ENCODE results near the gene SLK. TPM values are rescaled to one million over a fixed set of nuclear protein-coding genes. Genes with fewer than 3 reads are reported as not detected.

The SLK gene
- total and polyA plus RNA-seq, 2 of the 4 experiments (the other 2 are of a cell fraction), result 8.1 to 21.5 TPM

GRCh38 chr10:103990531-103990930 is 23.6 kb downstream of the SLK start:
- no peak overlapping the region for H3K56ac ChIP-seq (ENCODE audit: extremely low read depth, insufficient read depth, low read length)
- H3K27ac ChIP-seq (ENCODE audit: insufficient read depth, low read length), result no peak overlapping the region
- ChIA-PET POLR2A (ENCODE audit: unreplicated experiment) (no interaction called here), CTCF (interaction anchor here (1.5 kb wide), 1 partner anchor 102 kb away, joined by 3 read pairs; no protein-coding TSS in a partner anchor)
- H3K4me3 ChIP-seq (ENCODE audit: insufficient read depth, low read depth, low read length), result no peak overlapping the region
- no peak overlapping the region for H2BK120ac ChIP-seq (ENCODE audit: low read depth, low read length)
- intact Hi-C loops (cut with micrococcal nuclease) (no loop called here), in situ Hi-C loops (cut with MboI; ENCODE audit: low sequenced_read_pairs) (no loop called here), dilution Hi-C loops (cut with HindIII; ENCODE audit: low sequenced_read_pairs, unreplicated experiment) (no loop called here)
- H3K9me3 ChIP-seq (ENCODE audit: control insufficient read depth, insufficient read depth, low read length), result no peaks in the 10 kb centered on the region
- no peak overlapping the region; the same call in 1 of the 2 replicates for H3K23ac ChIP-seq (ENCODE audit: low read depth, low read length)
- no peak overlapping the region for H2AFZ ChIP-seq (replicated peaks; ENCODE audit: low read length, poor library complexity)
- no peaks in the 10 kb centered on the region for H3K27me3 ChIP-seq (ENCODE audit: control insufficient read depth, insufficient read depth, low read length)
- H2AK5ac ChIP-seq (ENCODE audit: low read depth, low read length), result no peak overlapping the region
- peak overlapping the region; percentile 86; the same call in 1 of the 2 replicates for H3K4me2 ChIP-seq (ENCODE audit: low read depth, low read length)
- no peak overlapping the region for H3K4ac ChIP-seq (ENCODE audit: low read depth, low read length)
- no peak overlapping the region for H2BK20ac ChIP-seq (ENCODE audit: low read depth, low read length)
- H4K91ac ChIP-seq (ENCODE audit: insufficient read depth, low read depth, low read length), result no peak overlapping the region
- H4K5ac ChIP-seq (ENCODE audit: low read depth, low read length), result no peak overlapping the region
- H3K9me1 ChIP-seq (ENCODE audit: insufficient read depth, low read length), result peaks cover 11% of the 10 kb centered on the region
- WGBS, 2 experiments (ENCODE audit: extremely low coverage in 2 of 2, insufficient read length in 1 of 2), result no CpG with 5 or more reads among the region's 1 CpG
- no TSS peak for BruUV-seq (replicated peaks)
- H3K79me1 ChIP-seq (ENCODE audit: low read depth in 1 of 2, low read length in 2 of 2), result peaks cover 9 to 43% of the 10 kb centered on the region in 2 experiments; a peak in 3 of 4 replicates
- TF ChIP-seq CHD1 (IDR thresholded peaks at IDR 0.05; ENCODE audit: low read depth, low read length) (no peak), SMC3 (IDR thresholded peaks at IDR 0.05; ENCODE audit: low read depth, low read length) (no peak), MXI1 (IDR thresholded peaks at IDR 0.05; ENCODE audit: borderline replicate concordance, low read depth, low read length) (no peak), MAFK (IDR thresholded peaks at IDR 0.05; ENCODE audit: low read depth, low read length) (no peak), NFE2L2 (IDR thresholded peaks at IDR 0.05; ENCODE audit: low read depth, low read length) (no peak), FOS (IDR thresholded peaks at IDR 0.05; ENCODE audit: low read depth, low read length) (no peak), RCOR1 (IDR thresholded peaks at IDR 0.05; ENCODE audit: insufficient replicate concordance, low read length) (no peak), RFX5 (IDR thresholded peaks at IDR 0.05; ENCODE audit: low read depth, low read length) (no peak), USF2 (IDR thresholded peaks at IDR 0.05; ENCODE audit: low read depth, low read length) (no peak)
- TF ChIP-seq, protein P1, sequence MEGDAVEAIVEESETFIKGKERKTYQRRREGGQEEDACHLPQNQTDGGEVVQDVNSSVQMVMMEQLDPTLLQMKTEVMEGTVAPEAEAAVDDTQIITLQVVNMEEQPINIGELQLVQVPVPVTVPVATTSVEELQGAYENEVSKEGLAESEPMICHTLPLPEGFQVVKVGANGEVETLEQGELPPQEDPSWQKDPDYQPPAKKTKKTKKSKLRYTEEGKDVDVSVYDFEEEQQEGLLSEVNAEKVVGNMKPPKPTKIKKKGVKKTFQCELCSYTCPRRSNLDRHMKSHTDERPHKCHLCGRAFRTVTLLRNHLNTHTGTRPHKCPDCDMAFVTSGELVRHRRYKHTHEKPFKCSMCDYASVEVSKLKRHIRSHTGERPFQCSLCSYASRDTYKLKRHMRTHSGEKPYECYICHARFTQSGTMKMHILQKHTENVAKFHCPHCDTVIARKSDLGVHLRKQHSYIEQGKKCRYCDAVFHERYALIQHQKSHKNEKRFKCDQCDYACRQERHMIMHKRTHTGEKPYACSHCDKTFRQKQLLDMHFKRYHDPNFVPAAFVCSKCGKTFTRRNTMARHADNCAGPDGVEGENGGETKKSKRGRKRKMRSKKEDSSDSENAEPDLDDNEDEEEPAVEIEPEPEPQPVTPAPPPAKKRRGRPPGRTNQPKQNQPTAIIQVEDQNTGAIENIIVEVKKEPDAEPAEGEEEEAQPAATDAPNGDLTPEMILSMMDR (conservative IDR thresholded peaks at IDR 0.05; ENCODE audit: low read depth, low read length), result no peak
- ATAC-seq (ENCODE audit: low read depth) (no peak), DNase-seq (no peak)
- H3K36me3 ChIP-seq (ENCODE audit: control insufficient read depth, insufficient read depth, low read length), result peaks cover 4% of the 10 kb centered on the region; the same call in 1 of the 2 replicates
- H2BK15ac ChIP-seq (ENCODE audit: low read depth, low read length), result no peak overlapping the region
- peaks cover 11% of the 10 kb centered on the region for H3K4me1 ChIP-seq (ENCODE audit: control insufficient read depth, insufficient read depth, low read length)
- H4K20me1 ChIP-seq (ENCODE audit: insufficient read depth, low read length), result peaks cover 17% of the 10 kb centered on the region
- H3K18ac ChIP-seq (ENCODE audit: low read depth, low read length), result no peak overlapping the region
- H3K14ac ChIP-seq (replicated peaks; ENCODE audit: low read depth, low read length), result no peak overlapping the region
- H2AK9ac ChIP-seq (replicated peaks; ENCODE audit: low read depth, low read length, poor library complexity), result no peak overlapping the region
- H3K9ac ChIP-seq (ENCODE audit: low read depth, low read length), result 0 out of 2 replicates have a peak overlapping the region, but pooled peaks have one; percentile 29
- no peak overlapping the region for H4K8ac ChIP-seq (ENCODE audit: low read depth in 2 of 2, low read length in 2 of 2)
- H2BK5ac ChIP-seq (ENCODE audit: low read depth, low read length, poor library complexity, severe bottlenecking), result no peak overlapping the region

Measured in IMR-90 (cell line).